Natural killer cell (primary cell): ENCODE data around the gene BAIAP3. TPM values are rescaled to one million over a fixed set of nuclear protein-coding genes. Genes with fewer than 3 reads are reported as not detected.

Source experiments
- ATAC-seq, 3 donors: fragments of 150-1000 bp in 2 of 3; fragments of 200-7000 bp in 1 of 3; cut with Tn5 transposase; 1 replicate in 1 of 3; 2 replicates in 2 of 3; pipeline ENCODE4 v1.10.0; 2021; ENCODE audit warnings: mild to moderate bottlenecking in 2 of 3, moderate library complexity in 2 of 3
- DNase-seq, 2 donors: peaks; one replicate each; pipeline versions ENCODE4 v3.0.0 to v3.0.0-alpha.2; 2013 to 2021; ENCODE audit warnings: mixed read lengths in 1 of 2
- H3K27ac ChIP-seq: one replicate; pipeline ENCODE4 v1.5.1; 2013; ENCODE audit warnings: mild to moderate bottlenecking, low read length
- H3K27me3 ChIP-seq: one replicate; pipeline ENCODE4 v1.6.1; 2013; ENCODE audit warnings: low read length; ENCODE audit not compliant: control insufficient read depth, insufficient read depth
- H3K36me3 ChIP-seq: one replicate; pipeline ENCODE4 v1.6.1; 2013; ENCODE audit warnings: low read length; ENCODE audit not compliant: control insufficient read depth, insufficient read depth
- H3K4me1 ChIP-seq: one replicate; pipeline ENCODE4 v1.6.1; 2013; ENCODE audit warnings: low read length; ENCODE audit not compliant: control insufficient read depth, insufficient read depth
- H3K4me3 ChIP-seq: one replicate; pipeline ENCODE4 v1.5.1; 2013; ENCODE audit warnings: low read length
- H3K9me3 ChIP-seq: one replicate; pipeline ENCODE4 v1.6.1; 2013; ENCODE audit warnings: low read length; ENCODE audit not compliant: control insufficient read depth, insufficient read depth
- H3K27ac Mint-ChIP-seq, 2 donors: one replicate each; pipeline ENCODE4 v1.8.0; 2022; ENCODE audit warnings: mild to moderate bottlenecking in 2 of 2, mixed read lengths in 2 of 2, moderate library complexity in 1 of 2
- H3K27me3 Mint-ChIP-seq, 2 donors: one replicate each; pipeline ENCODE4 v1.8.0; 2022; ENCODE audit warnings: low read depth in 2 of 2, mixed read lengths in 2 of 2
- H3K36me3 Mint-ChIP-seq: one replicate; pipeline ENCODE4 v1.8.0; 2022; ENCODE audit warnings: mixed read lengths
- H3K4me1 Mint-ChIP-seq, 2 donors: one replicate each; pipeline ENCODE4 v1.8.0; 2022; ENCODE audit warnings: mixed read lengths in 2 of 2
- H3K4me3 Mint-ChIP-seq: one replicate; pipeline ENCODE4 v1.8.0; 2022; ENCODE audit warnings: mild to moderate bottlenecking, moderate library complexity, mixed read lengths
- H3K9me3 Mint-ChIP-seq, 2 donors: one replicate each; pipeline ENCODE4 v1.8.0; 2022; ENCODE audit warnings: mixed read lengths in 2 of 2
- WGBS: methylation state at CpG from one replicate; pipeline ENCODE4 v1.1.7; 2013; ENCODE audit warnings: missing lambda C conversion rate; ENCODE audit not compliant: insufficient coverage; 5-methylcytosine and 5-hydroxymethylcytosine counted together
- intact Hi-C: fragments of 100-400 bp; cut with micrococcal nuclease; formaldehyde crosslinking; loops from one replicate; pipeline ENCODE4 v1.14.2; 2022
- total RNA-seq, 4 donors: library from RNA; stranded (reverse); fragments of 120-200 nt in 1 of 4; gene quantifications; one replicate each; pipeline versions ENCODE4 v1.2.3 to v1.2.4, GENCODE V29; 2013 to 2022
- TF ChIP-seq, protein P1 (sequence below): fragments of 200-600 bp; IDR thresholded peaks from one replicate; pipeline ENCODE4 v1.8.0; 2022; ENCODE audit warnings: antibody characterized with exemption

BAIAP3 gene
- total RNA-seq, 3 donors from 2014 or later (not counting 1 experiment from before 2014, with no cell fraction given): 17.7 to 21.7 (median 19.9) TPM

DNA sequence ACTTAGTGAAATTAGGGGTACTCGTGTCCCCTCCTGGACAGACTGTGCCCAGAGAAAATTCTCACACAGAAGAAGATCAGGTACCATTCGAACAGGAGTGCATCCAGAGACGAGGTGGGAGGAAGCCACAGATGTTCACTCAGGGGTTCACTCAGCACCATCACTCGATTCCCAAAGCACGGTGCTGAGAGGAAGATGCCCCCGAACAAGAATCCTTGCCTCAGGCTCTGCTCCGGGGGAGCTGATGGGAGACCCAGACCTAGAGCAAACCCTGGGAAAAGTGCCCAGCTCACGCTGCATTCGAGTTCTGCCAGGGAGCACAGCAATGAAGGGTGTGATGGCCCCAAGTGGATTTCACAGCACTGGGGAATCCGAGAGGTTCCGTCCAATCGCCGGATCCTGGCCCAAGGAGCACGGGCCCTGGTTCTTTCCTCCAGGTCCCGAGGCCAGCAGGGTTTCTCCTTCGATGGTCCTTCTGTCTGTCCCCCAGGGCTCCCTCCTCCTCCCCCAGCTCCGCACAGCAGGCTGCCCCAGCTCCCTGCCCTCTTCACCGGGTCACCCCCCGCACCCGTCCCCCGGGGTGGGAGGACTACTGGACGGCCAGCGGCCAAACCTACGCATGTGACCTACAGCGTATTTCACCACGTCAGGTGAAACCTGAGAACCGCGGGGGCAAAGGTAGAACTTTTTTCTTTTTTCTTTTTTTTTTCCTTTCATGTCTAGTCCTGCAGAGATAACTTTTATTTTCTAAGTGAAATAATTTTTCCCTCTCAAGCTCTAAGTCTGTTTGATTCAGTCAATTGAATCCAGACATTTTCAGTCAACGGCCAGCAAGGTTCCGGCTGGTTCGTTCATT, 34.2 kb upstream of the BAIAP3 start:
- Histone ChIP-seq H3K27ac (no peak overlapping the region), H3K36me3 (no peaks in the 10 kb centered on the region), H3K4me3 (no peak overlapping the region), H3K9me3 (no peaks in the 10 kb centered on the region), H3K27me3 (peaks cover 3% of the 10 kb centered on the region), H3K4me1 (peaks cover 19% of the 10 kb centered on the region)
- no peak for ATAC-seq
- no peaks in the 10 kb centered on the region for H3K36me3 Mint-ChIP-seq
- H3K9me3 Mint-ChIP-seq: no peaks in the 10 kb centered on the region
- TF ChIP-seq, protein P1, sequence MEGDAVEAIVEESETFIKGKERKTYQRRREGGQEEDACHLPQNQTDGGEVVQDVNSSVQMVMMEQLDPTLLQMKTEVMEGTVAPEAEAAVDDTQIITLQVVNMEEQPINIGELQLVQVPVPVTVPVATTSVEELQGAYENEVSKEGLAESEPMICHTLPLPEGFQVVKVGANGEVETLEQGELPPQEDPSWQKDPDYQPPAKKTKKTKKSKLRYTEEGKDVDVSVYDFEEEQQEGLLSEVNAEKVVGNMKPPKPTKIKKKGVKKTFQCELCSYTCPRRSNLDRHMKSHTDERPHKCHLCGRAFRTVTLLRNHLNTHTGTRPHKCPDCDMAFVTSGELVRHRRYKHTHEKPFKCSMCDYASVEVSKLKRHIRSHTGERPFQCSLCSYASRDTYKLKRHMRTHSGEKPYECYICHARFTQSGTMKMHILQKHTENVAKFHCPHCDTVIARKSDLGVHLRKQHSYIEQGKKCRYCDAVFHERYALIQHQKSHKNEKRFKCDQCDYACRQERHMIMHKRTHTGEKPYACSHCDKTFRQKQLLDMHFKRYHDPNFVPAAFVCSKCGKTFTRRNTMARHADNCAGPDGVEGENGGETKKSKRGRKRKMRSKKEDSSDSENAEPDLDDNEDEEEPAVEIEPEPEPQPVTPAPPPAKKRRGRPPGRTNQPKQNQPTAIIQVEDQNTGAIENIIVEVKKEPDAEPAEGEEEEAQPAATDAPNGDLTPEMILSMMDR: no peak
- H3K4me3 Mint-ChIP-seq: no peak overlapping the region
- peaks cover 4 to 17% of the 10 kb centered on the region in 2 donors for H3K4me1 Mint-ChIP-seq
- 87% methylated on average over 31 of the region's 31 CpGs for WGBS
- no peak for DNase-seq
- no peak overlapping the region for H3K27ac Mint-ChIP-seq
- intact Hi-C loops: no loop called here
- H3K27me3 Mint-ChIP-seq: peaks cover 10 to 12% of the 10 kb centered on the region in 2 donors

DNA sequence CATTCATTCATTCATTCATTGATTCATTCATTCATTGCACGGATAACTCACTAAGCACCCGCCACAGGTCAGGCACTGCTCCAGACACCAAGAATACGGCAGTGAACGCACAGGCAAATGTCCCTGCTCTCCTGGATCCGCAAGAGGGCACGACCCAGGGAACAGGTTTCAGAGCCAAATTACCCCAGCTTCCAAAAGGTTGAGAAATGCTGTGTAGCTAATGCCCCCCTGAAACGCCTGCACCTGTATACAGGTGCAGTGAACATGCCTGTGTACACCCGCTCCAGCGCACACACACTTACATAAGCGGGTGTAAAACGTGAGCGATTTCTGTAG, 33.6 kb upstream of the BAIAP3 start:
- Histone ChIP-seq H3K4me1 (peaks cover 25% of the 10 kb centered on the region), H3K9me3 (no peaks in the 10 kb centered on the region), H3K27ac (no peak overlapping the region), H3K36me3 (no peaks in the 10 kb centered on the region), H3K27me3 (peaks cover 3% of the 10 kb centered on the region), H3K4me3 (no peak overlapping the region)
- Mint-ChIP-seq H3K4me1 (peaks cover 4 to 20% of the 10 kb centered on the region in 2 donors), H3K27ac (no peak overlapping the region), H3K27me3 (peaks cover 6 to 9% of the 10 kb centered on the region in 2 donors), H3K9me3 (no peaks in the 10 kb centered on the region), H3K4me3 (no peak overlapping the region), H3K36me3 (no peaks in the 10 kb centered on the region)
- ATAC-seq (no peak), DNase-seq (no peak)
- WGBS: 84% methylated on average over 12 of the region's 12 CpGs
- TF ChIP-seq, protein P1: no peak
- intact Hi-C loops: loop anchor here (2.0 kb wide), 2 partner anchors 43 to 113 kb away; no protein-coding TSS in a partner anchor

DNA sequence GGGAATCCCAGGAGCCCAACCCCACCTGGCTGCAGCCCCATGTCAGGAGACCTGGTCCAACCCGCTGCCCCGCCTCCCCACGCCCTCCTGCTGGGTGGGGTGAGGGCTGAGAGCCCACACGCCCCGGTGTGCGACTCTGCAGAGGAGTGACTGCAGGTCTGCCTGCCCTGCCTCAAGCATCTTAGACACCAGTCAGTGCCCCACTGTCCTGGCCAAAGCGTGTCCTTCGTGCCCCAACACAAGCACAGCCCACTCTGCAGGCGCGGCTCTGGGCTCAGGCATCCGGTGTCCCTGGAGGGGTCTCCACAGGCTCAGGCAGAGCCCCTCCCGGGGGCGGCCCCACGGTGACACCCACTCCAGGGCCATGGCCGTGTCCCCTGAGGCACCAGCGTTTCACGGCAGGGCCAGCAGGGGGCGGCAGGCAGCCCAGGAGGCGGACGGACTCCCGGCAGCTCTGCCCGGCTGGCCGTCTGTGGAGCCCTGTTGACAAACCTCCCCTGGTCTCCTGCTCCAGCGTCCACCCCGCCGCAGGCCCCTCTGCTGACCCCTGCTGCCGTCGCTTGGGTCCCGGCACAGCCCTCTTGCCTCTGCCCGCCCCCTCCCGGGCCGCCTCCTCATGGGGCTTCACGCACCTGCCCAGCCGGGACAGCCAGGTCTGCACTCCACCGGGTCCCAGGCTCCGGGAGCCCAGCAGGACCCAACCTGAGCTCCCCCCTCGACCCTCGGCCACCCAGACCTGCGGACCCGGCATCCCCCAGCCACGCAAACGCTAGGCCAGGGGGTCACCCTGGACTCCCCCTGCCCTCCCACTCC, 32.6 kb upstream of the BAIAP3 start:
- Mint-ChIP-seq H3K4me3 (no peak overlapping the region), H3K27ac (no peak overlapping the region), H3K36me3 (no peaks in the 10 kb centered on the region), H3K9me3 (no peaks in the 10 kb centered on the region), H3K4me1 (peaks cover 4 to 20% of the 10 kb centered on the region in 2 donors), H3K27me3 (peaks cover 4 to 6% of the 10 kb centered on the region in 2 donors)
- no peak overlapping the region for H3K27ac ChIP-seq
- DNase-seq: peak; percentile 78 to 82
- no peaks in the 10 kb centered on the region for H3K36me3 ChIP-seq
- WGBS: 17% methylated on average over 42 of the region's 42 CpGs
- no peak overlapping the region for H3K4me3 ChIP-seq
- TF ChIP-seq, protein P1: peak; percentile 85
- H3K9me3 ChIP-seq: no peaks in the 10 kb centered on the region
- ATAC-seq: peak; percentile 77 to 84 (median 81)
- intact Hi-C loops: loop anchor here (2.0 kb wide), 2 partner anchors 42 to 112 kb away; no protein-coding TSS in a partner anchor
- peaks cover 27% of the 10 kb centered on the region for H3K4me1 ChIP-seq
- H3K27me3 ChIP-seq: peaks cover 3% of the 10 kb centered on the region
